Body of pancreas (tissue), 4 donors: Measurements from ENCODE around the gene TTC38. TPM values are rescaled to one million over a fixed set of nuclear protein-coding genes. Genes with fewer than 3 reads are reported as not detected.
"Not testable (repeated sequence)": the region's sequence is repeated elsewhere in the genome, so short reads cannot be mapped to it uniquely, and the experiment has no call there.

Experiments
- ATAC-seq: fragments of 150-250 bp; one replicate; pipeline ENCODE4 v1.9.1; 2016
- DNase-seq, 4 donors: peaks; one replicate each; pipeline ENCODE4 v3.0.0-alpha.2; 2019
- H3K27ac ChIP-seq, 4 donors: fragments of 200-600 bp; sonication (generic); 1 replicate in 3 of 4; 2 replicates in 1 of 4; pipeline versions ENCODE4 v1.5.1 to v1.6.1; 2016 to 2019; ENCODE audit warnings: mild to moderate bottlenecking in 1 of 4, mixed read lengths in 1 of 4, moderate library complexity in 1 of 4
- H3K27me3 ChIP-seq, 2 donors: fragments of 200-600 bp; sonication (generic); one replicate each; pipeline ENCODE4 v1.6.0; 2016; ENCODE audit warnings: mild to moderate bottlenecking in 1 of 2
- H3K36me3 ChIP-seq, 2 donors: fragments of 200-600 bp; sonication (generic); replicated peaks in 1 of 2; 2 replicates each; pipeline ENCODE4 v1.5.1; 2016; ENCODE audit warnings: low read depth in 2 of 2; ENCODE audit not compliant: insufficient read depth in 1 of 2
- H3K4me1 ChIP-seq: fragments of 200-600 bp; sonication (generic); one replicate; pipeline ENCODE4 v1.6.0; 2016
- H3K4me3 ChIP-seq, 2 donors: fragments of 200-600 bp; sonication (generic); 1 replicate in 1 of 2; 2 replicates in 1 of 2; pipeline ENCODE4 v1.5.1; 2016 to 2019
- H3K9me3 ChIP-seq, 3 donors: fragments of 200-600 bp; sonication (generic); 1 replicate in 2 of 3; 2 replicates in 1 of 3; pipeline ENCODE4 v1.5.1; 2016
- CTCF ChIP-seq, 7 experiments: fragments of 450-650 bp in 4 of 7; fragments of 200-600 bp in 3 of 7; sonication (generic) in 3 of 7; IDR thresholded peaks; one replicate each; pipeline ENCODE4 v1.5.1; 2016 to 2019; ENCODE audit warnings: antibody characterized with exemption in 7 of 7
- POLR2A ChIP-seq, 3 donors: fragments of 450-650 bp; IDR thresholded peaks; one replicate each; pipeline ENCODE4 v1.6.1; 2016; ENCODE audit warnings: antibody characterized with exemption in 3 of 3, mild to moderate bottlenecking in 2 of 3
- WGBS, 2 donors: methylation state at CpG; one replicate each; pipeline ENCODE4 v1.1.5; 2017; 5-methylcytosine and 5-hydroxymethylcytosine counted together
- intact Hi-C: fragments of 100-400 bp; cut with DNase I; formaldehyde crosslinking; loops from one replicate; pipeline ENCODE4 v1.15.1; 2023
- total RNA-seq, 2 donors: library from RNA; depleted of rRNA; stranded (reverse); fragments of >200 nt; gene quantifications; one replicate each; pipeline ENCODE4 v1.1.0, GENCODE V29; 2016

The TTC38 gene
- total RNA-seq, 2 donors from 2014 or later, result 38.4 to 113 TPM

- intact Hi-C loops, result no loop called here
- peak; percentile 54 for ATAC-seq
Measured at GRCh38 chr22:46262449-46263215, 5.2 kb upstream of the TTC38 start.

GRCh38 chr22:46263216-46263590, 4.6 kb upstream of the TTC38 start, which contains the start of gene PKDREJ:
Gene PKDREJ, minus strand, starts transcription at chr22:46263343. Its CDS starts 21 bp downstream, at chr22:46263322.
- intact Hi-C loops, result no loop called here
- H3K36me3 ChIP-seq, result no peaks in the 10 kb centered on the region
- DNase-seq (no peak), ATAC-seq (no peak)
- H3K9me3 ChIP-seq, result no peaks in the 10 kb centered on the region
- 45% methylated on average over 23 of the region's 30 CpGs; no CpG with 5 or more reads in 1 of the 2 donors for WGBS, 2 donors
- peaks cover 17% of the 10 kb centered on the region for H3K4me1 ChIP-seq
- H3K4me3 ChIP-seq, result no peak within 1 kb of the TSS
- no peaks in the 10 kb centered on the region for H3K27me3 ChIP-seq
- TF ChIP-seq CTCF (IDR thresholded peaks at IDR 0.05) (no peak), POLR2A (IDR thresholded peaks at IDR 0.05) (no peak)
- H3K27ac ChIP-seq, result no peak within 1 kb of the TSS

More at GRCh38 chr22:46262449-46263215, 5.2 kb upstream of the TTC38 start:
- 34% methylated on average over 35 of the region's 109 CpGs; no CpG with 5 or more reads in 1 of the 2 donors for WGBS, 2 donors
- no peaks in the 10 kb centered on the region for H3K27me3 ChIP-seq
- no peak overlapping the region for H3K4me3 ChIP-seq
- H3K9me3 ChIP-seq, result no peaks in the 10 kb centered on the region
- H3K4me1 ChIP-seq, result peaks cover 17% of the 10 kb centered on the region
- no peaks in the 10 kb centered on the region for H3K36me3 ChIP-seq
- DNase-seq, result peak; percentile 53 to 61 (median 55)
- H3K27ac ChIP-seq, result no peak overlapping the region
- TF ChIP-seq POLR2A (IDR thresholded peaks at IDR 0.05) (no peak), CTCF (IDR thresholded peaks at IDR 0.05) (peak in 2 of 7 experiments; percentile 3 to 15)

DNA sequence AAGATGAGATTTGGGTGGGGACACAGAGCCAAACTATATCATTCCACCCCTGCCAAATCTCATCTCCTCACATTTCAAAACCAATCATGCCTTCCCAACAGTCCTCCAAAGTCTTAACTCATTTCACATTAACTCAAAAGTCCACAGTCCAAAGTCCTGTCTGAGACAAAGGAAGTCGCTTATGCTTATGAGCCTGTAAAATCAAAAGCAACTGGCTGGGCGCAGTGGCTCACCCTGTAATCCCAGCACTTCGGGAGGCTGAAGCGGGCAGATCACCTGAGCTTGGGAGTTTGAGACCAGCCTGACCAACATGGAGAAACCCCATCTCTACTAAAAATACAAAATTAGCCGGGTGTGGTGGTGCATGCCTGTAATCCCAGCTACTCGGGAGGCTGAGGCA, 3.3 kb upstream of the TTC38 start:
- ATAC-seq, H3K27me3 ChIP-seq, H3K36me3 ChIP-seq, H3K27ac ChIP-seq, H3K4me3 ChIP-seq, intact Hi-C loops, H3K9me3 ChIP-seq: not testable (repeated sequence)
- WGBS, 2 donors, result 56 to 65% methylated on average over 6 of the region's 6 CpGs
- H3K4me1 ChIP-seq, result peaks cover 29% of the 10 kb centered on the region
- peak in 2 of 4 donors; percentile 44 to 47 for DNase-seq

DNA sequence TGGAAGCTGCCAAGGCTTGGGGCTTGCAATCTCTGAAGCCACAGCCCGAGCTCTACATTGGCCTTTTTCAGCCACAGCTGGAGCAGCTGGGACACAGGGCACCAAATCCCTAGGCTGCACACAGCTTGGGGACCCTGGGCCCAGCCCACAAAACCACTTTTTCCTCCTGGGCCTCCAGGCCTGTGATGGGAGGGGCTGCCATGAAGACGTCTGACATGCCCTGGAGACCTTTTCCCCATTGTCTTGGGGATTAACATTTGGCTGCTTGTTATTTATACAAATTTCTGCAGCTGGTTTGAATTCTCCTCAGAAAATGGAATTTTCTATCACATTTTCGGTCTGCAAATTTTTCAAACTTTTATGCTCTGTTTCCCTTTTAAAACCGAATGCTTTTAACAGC, 2.2 kb upstream of the TTC38 start:
- intact Hi-C loops, H3K27me3 ChIP-seq, H3K4me3 ChIP-seq, H3K27ac ChIP-seq, ATAC-seq, H3K36me3 ChIP-seq, H3K9me3 ChIP-seq, DNase-seq: not testable (repeated sequence)
- WGBS, 2 donors, result 80 to 96% methylated on average over 3 to 4 of the region's 4 CpGs
- H3K4me1 ChIP-seq, result peaks cover 36% of the 10 kb centered on the region

DNA sequence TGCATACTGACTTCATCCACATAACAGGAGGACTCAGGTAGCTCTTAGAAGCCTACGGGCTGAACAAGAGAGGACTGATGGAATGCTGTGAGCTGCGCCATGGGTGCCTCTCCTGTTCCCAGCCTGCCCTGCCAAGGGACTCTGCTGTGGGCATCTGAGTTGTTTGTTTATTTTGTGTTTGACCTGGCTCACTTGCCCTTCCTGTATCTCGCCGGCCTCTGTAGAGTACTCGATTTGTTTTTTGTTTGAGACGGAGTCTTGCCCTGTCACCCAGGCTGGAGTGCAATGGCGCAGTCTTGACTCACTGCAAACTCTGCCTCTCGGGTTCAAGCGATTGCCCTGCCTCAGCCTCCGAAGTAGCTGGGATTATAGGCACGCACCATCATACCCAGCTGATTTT, 1.8 kb downstream of the TTC38 start:
- no peak overlapping the region for H3K4me3 ChIP-seq

More for the DNA sequence above, 1.8 kb downstream of the TTC38 start:
- no peak for ATAC-seq
- TF ChIP-seq CTCF (IDR thresholded peaks at IDR 0.05) (no peak), POLR2A (IDR thresholded peaks at IDR 0.05) (no peak)
- Histone ChIP-seq H3K9me3 (no peaks in the 10 kb centered on the region), H3K27ac (peak overlapping the region in 2 of 4 donors; percentile 2 to 32), H3K36me3 (peaks cover 7 to 9% of the 10 kb centered on the region in 2 donors), H3K27me3 (no peaks in the 10 kb centered on the region), H3K4me1 (peaks cover 31% of the 10 kb centered on the region)
- intact Hi-C loops, result no loop called here
- WGBS, 2 donors, result 50 to 56% methylated on average over 9 to 11 of the region's 11 CpGs
- DNase-seq, result peak in 2 of 4 donors; percentile 43 to 45
